PC-3 (cell line): ENCODE measurements around the gene PIM1. TPM values are rescaled to one million over a fixed set of nuclear protein-coding genes. Genes with fewer than 3 reads are reported as not detected.

Experiments
- ATAC-seq: fragments of 200-7000 bp; cut with Tn5 transposase; 2 replicates; pipeline ENCODE4 v1.9.1; 2020; ENCODE audit warnings: mild to moderate bottlenecking, moderate library complexity
- BruUV-seq: library from RNA; stranded (reverse); fragments of 400-500 nt; replicated peaks from 2 replicates; lab custom pipeline; 2021; lab: Mats Ljungman, UMichigan
- CTCF ChIA-PET: fragments of 300-600 bp; sonication (Branson Sonifier 250); formaldehyde crosslinking; loops from one replicate; lab custom pipeline; 2022; ENCODE audit warnings: antibody characterized with exemption; lab: Charles Lee
- POLR2A ChIA-PET: fragments of 300-600 bp; sonication (Branson Sonifier 250); formaldehyde crosslinking; loops from one replicate; lab custom pipeline; 2022; ENCODE audit warnings: antibody characterized with exemption; ENCODE audit not compliant: unreplicated experiment; lab: Charles Lee
- DNase-seq: peaks from one replicate; pipeline ENCODE4 v3.0.0-alpha.2; 2015
- H2AFZ ChIP-seq: fragments of 300-600 bp; sonication (generic); 2 replicates; pipeline ENCODE4 v1.6.0; 2016; ENCODE audit warnings: antibody characterized with exemption, low read length
- H3F3A ChIP-seq: fragments of 300-600 bp; sonication (generic); one replicate; pipeline ENCODE4 v1.6.0; 2017; ENCODE audit warnings: antibody characterized with exemption, low read length, control low read depth, mild to moderate bottlenecking; ENCODE audit not compliant: unreplicated experiment
- H3K27ac ChIP-seq: fragments of 300-600 bp; sonication (generic); 2 replicates; pipeline ENCODE4 v1.5.1; 2016; ENCODE audit warnings: mild to moderate bottlenecking, low read length
- H3K27me3 ChIP-seq: fragments of 300-600 bp; sonication (generic); 2 replicates; pipeline ENCODE4 v1.6.1; 2016; ENCODE audit warnings: low read length, mixed read lengths
- H3K36me3 ChIP-seq: fragments of 300-600 bp; sonication (generic); 2 replicates; pipeline ENCODE4 v1.6.1; 2016; ENCODE audit warnings: low read depth, mixed run types, low read length, mixed read lengths
- H3K4me1 ChIP-seq: fragments of 300-600 bp; sonication (generic); 2 replicates; pipeline ENCODE4 v1.5.1; 2016; ENCODE audit warnings: low read length; ENCODE audit not compliant: insufficient read depth
- H3K4me2 ChIP-seq: fragments of 300-600 bp; sonication (generic); 2 replicates; pipeline ENCODE4 v1.6.0; 2016; ENCODE audit warnings: low read length
- H3K4me3 ChIP-seq: fragments of 300-600 bp; sonication (generic); 2 replicates; pipeline ENCODE4 v1.5.1; 2016; ENCODE audit warnings: mild to moderate bottlenecking, low read length, mixed read lengths
- H3K79me2 ChIP-seq: fragments of 300-600 bp; sonication (generic); 2 replicates; pipeline ENCODE4 v1.6.1; 2017; ENCODE audit warnings: low read length, mixed read lengths
- H3K9ac ChIP-seq: fragments of 300-600 bp; sonication (generic); 2 replicates; pipeline ENCODE4 v1.6.0; 2016; ENCODE audit warnings: mild to moderate bottlenecking, low read length
- H3K9me2 ChIP-seq: fragments of 300-600 bp; sonication (generic); replicated peaks from 2 replicates; pipeline ENCODE4 v1.6.1; 2016; ENCODE audit warnings: mixed run types, low read length, mixed read lengths
- H3K9me3 ChIP-seq: fragments of 300-600 bp; sonication (generic); 2 replicates; pipeline ENCODE4 v1.6.1; 2016; ENCODE audit warnings: low read length, mixed read lengths
- H4K20me1 ChIP-seq: fragments of 300-600 bp; sonication (generic); 2 replicates; pipeline ENCODE4 v1.6.1; 2016; ENCODE audit warnings: low read length, mixed read lengths
- EZH2 ChIP-seq: fragments of 300-600 bp; sonication (generic); IDR thresholded peaks from one replicate; pipeline ENCODE4 v1.6.1; 2017; ENCODE audit warnings: antibody characterized with exemption, mild to moderate bottlenecking, low read length; ENCODE audit not compliant: unreplicated experiment
- EZH2phosphoT487 ChIP-seq: fragments of 300-600 bp; sonication (generic); IDR thresholded peaks from 2 replicates; pipeline ENCODE4 v1.6.1; 2018; ENCODE audit warnings: mild to moderate bottlenecking, antibody characterized with exemption, low read length, borderline replicate concordance
- intact Hi-C: fragments of 100-400 bp; cut with micrococcal nuclease; formaldehyde crosslinking; loops from 2 replicates; pipeline ENCODE4 v1.9.0; 2023
- total RNA-seq: library from RNA; depleted of rRNA; stranded (reverse); fragments of >200 nt; gene quantifications from 2 replicates; pipeline ENCODE4 v1.2.3, GENCODE V29; 2014
- TF ChIP-seq, protein P1 (sequence below): fragments of 300-600 bp; sonication (generic); conservative IDR thresholded peaks from 2 replicates; pipeline ENCODE4 v1.5.1; 2017; ENCODE audit warnings: antibody characterized with exemption, low read depth, mild to moderate bottlenecking, low read length

The PIM1 gene
- total RNA-seq, 1 experiment from 2014 or later, result 74.1 TPM

DNA sequence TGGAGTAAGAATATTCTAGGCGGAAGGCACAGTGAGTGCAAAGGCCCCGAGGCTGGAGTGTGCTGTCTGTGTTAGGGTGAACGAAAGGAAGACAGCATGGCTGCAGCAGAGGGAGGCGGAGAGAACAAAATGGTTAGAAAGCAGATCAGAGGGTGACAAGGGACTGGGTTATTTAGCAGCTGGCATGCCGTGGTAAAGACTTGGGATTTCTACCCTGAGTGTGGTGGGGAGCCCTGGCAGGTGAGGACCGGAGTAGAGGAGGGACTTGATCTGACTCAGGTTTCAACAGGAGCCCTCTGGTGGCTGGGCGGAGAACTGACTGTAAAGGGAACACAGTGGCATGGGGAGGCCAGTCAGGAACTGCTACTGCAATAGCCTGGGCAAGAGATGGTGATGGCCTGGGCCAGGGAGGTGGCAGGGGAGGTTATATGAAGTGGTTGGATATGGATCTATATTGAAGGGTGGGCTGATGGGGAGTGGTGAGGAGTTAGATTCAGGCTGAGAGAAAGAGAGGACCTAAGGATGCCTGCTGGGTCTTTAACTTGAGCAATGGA, 38.0 kb downstream of the PIM1 start:
- H3K36me3 ChIP-seq, result no peaks in the 10 kb centered on the region
- no peak overlapping the region for H3K4me3 ChIP-seq
- DNase-seq (peak; percentile 90), ATAC-seq (peak; percentile 80)
- TF ChIP-seq, protein P1, sequence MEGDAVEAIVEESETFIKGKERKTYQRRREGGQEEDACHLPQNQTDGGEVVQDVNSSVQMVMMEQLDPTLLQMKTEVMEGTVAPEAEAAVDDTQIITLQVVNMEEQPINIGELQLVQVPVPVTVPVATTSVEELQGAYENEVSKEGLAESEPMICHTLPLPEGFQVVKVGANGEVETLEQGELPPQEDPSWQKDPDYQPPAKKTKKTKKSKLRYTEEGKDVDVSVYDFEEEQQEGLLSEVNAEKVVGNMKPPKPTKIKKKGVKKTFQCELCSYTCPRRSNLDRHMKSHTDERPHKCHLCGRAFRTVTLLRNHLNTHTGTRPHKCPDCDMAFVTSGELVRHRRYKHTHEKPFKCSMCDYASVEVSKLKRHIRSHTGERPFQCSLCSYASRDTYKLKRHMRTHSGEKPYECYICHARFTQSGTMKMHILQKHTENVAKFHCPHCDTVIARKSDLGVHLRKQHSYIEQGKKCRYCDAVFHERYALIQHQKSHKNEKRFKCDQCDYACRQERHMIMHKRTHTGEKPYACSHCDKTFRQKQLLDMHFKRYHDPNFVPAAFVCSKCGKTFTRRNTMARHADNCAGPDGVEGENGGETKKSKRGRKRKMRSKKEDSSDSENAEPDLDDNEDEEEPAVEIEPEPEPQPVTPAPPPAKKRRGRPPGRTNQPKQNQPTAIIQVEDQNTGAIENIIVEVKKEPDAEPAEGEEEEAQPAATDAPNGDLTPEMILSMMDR, result peak; percentile 90
- TF ChIP-seq EZH2phosphoT487, result no peak
- H3K9me2 ChIP-seq, result no peaks in the 10 kb centered on the region
- peaks cover 7% of the 10 kb centered on the region; the same call in 1 of the 2 replicates for H3K4me1 ChIP-seq
- no TSS peak for BruUV-seq
- CTCF ChIA-PET, result interaction anchor here (0.8 kb wide), 1 partner anchor 190 kb away, joined by 3 read pairs; no protein-coding TSS in a partner anchor
- no peaks in the 10 kb centered on the region for H3F3A ChIP-seq
- intact Hi-C loops, result loop anchor here (10.0 kb wide), 1 partner anchor 323 kb away; the partner anchor contains the start of gene C6orf89
- no peak overlapping the region for H2AFZ ChIP-seq
- no peaks in the 10 kb centered on the region for H3K79me2 ChIP-seq
- H3K9ac ChIP-seq, result no peak overlapping the region
- H3K27ac ChIP-seq, result no peak overlapping the region
- H4K20me1 ChIP-seq, result no peaks in the 10 kb centered on the region
- H3K9me3 ChIP-seq, result no peaks in the 10 kb centered on the region
- H3K27me3 ChIP-seq, result no peaks in the 10 kb centered on the region
- POLR2A ChIA-PET, result no interaction called here
- H3K4me2 ChIP-seq, result no peak overlapping the region

DNA sequence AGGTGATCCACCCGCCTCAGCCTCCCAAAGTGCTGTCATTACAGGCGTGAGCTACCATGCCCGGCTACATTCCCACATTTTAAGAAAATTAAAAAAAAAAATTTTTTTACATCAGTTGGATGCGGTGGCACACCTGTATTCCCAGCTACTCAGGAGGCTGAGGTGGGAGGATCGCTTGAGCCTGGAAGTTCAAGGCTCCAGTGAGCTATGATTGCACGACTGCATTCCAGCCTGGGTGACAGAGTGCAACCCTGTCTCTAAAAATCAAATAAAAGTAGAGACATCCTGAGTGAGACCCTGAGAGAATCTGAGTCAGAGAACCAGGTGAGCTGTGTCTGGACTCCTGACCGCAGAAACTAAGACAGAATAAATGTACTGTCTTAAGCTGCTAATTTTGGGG, 38.8 kb downstream of the PIM1 start:
- intact Hi-C loops, result loop anchor here (10.0 kb wide), 1 partner anchor 324 kb away; the partner anchor contains the start of gene C6orf89
- Histone ChIP-seq H3K4me3 (no peak overlapping the region), H3K4me2 (no peak overlapping the region), H3K9ac (no peak overlapping the region), H3K36me3 (no peaks in the 10 kb centered on the region), H3F3A (no peaks in the 10 kb centered on the region), H4K20me1 (no peaks in the 10 kb centered on the region), H3K9me3 (no peaks in the 10 kb centered on the region), H3K27me3 (no peaks in the 10 kb centered on the region), H2AFZ (no peak overlapping the region), H3K4me1 (peaks cover 6% of the 10 kb centered on the region; the same call in 1 of the 2 replicates), H3K79me2 (no peaks in the 10 kb centered on the region), H3K27ac (no peak overlapping the region), H3K9me2 (no peaks in the 10 kb centered on the region)
- DNase-seq (no peak), ATAC-seq (no peak)
- BruUV-seq, result no TSS peak
- POLR2A ChIA-PET, result no interaction called here
- TF ChIP-seq EZH2 (no peak), EZH2phosphoT487 (no peak)
- TF ChIP-seq, protein P1, result no peak
- CTCF ChIA-PET, result interaction anchor here (0.8 kb wide), 1 partner anchor 191 kb away, joined by 3 read pairs; no protein-coding TSS in a partner anchor
